CD8-positive, alpha-beta memory T cell (primary cell): Measurements from ENCODE around the gene MADD. TPM values are rescaled to one million over a fixed set of nuclear protein-coding genes. Genes with fewer than 3 reads are reported as not detected.

Experiments
- CTCF ChIA-PET: fragments of 350-600 bp; sonication (Branson Sonifier 250); formaldehyde crosslinking; loops from one replicate; lab custom pipeline; 2021; ENCODE audit warnings: antibody characterized with exemption; lab: Charles Lee
- POLR2A ChIA-PET: fragments of 350-600 bp; sonication (Branson Sonifier 250); formaldehyde crosslinking; loops from one replicate; lab custom pipeline; 2021; ENCODE audit warnings: antibody characterized with exemption; lab: Charles Lee
- DNase-seq, 5 donors: peaks; one replicate each; pipeline versions ENCODE4 v3.0.0 to v3.0.0-alpha.2; 2020 to 2022; ENCODE audit warnings: mixed read lengths in 1 of 5
- H3K27ac ChIP-seq: one replicate; pipeline ENCODE4 v1.7.0; 2013; ENCODE audit warnings: low read depth, mild to moderate bottlenecking, low read length, moderate library complexity
- H3K27me3 ChIP-seq: 2 replicates; pipeline ENCODE4 v1.7.0; 2013; ENCODE audit warnings: low read length, mild to moderate bottlenecking; ENCODE audit not compliant: insufficient read depth, poor library complexity, severe bottlenecking
- H3K36me3 ChIP-seq: 2 replicates; pipeline ENCODE4 v1.7.0; 2013; ENCODE audit warnings: mild to moderate bottlenecking, low read length, moderate library complexity; ENCODE audit not compliant: insufficient read depth
- H3K4me1 ChIP-seq: 2 replicates; pipeline ENCODE4 v1.7.0; 2013; ENCODE audit warnings: mild to moderate bottlenecking, low read length, moderate library complexity; ENCODE audit not compliant: insufficient read depth
- H3K4me3 ChIP-seq: 2 replicates; pipeline ENCODE4 v1.7.0; 2013; ENCODE audit warnings: mild to moderate bottlenecking, low read length
- H3K9me3 ChIP-seq: 2 replicates; pipeline ENCODE4 v1.7.0; 2013; ENCODE audit warnings: mild to moderate bottlenecking, low read length
- H3K27ac Mint-ChIP-seq, 8 donors: one replicate each; pipeline ENCODE4 v1.8.0; 2020 to 2021; ENCODE audit warnings: mixed read lengths in 8 of 8, mild to moderate bottlenecking in 6 of 8, inconsistent platforms in 3 of 8, moderate library complexity in 3 of 8
- H3K27me3 Mint-ChIP-seq, 2 donors: one replicate each; pipeline ENCODE4 v1.8.0; 2020 to 2021; ENCODE audit warnings: mixed read lengths in 2 of 2, mild to moderate bottlenecking in 1 of 2, moderate library complexity in 1 of 2
- H3K36me3 Mint-ChIP-seq, 3 donors: one replicate each; pipeline ENCODE4 v1.8.0; 2020 to 2021; ENCODE audit warnings: mixed read lengths in 3 of 3, inconsistent platforms in 1 of 3, mild to moderate bottlenecking in 1 of 3
- H3K4me1 Mint-ChIP-seq, 3 donors: one replicate each; pipeline ENCODE4 v1.8.0; 2020 to 2021; ENCODE audit warnings: mixed read lengths in 3 of 3, inconsistent platforms in 1 of 3, mild to moderate bottlenecking in 1 of 3
- H3K4me3 Mint-ChIP-seq, 7 donors: one replicate each; pipeline ENCODE4 v1.8.0; 2020 to 2021; ENCODE audit warnings: mixed read lengths in 7 of 7, mild to moderate bottlenecking in 6 of 7, moderate library complexity in 4 of 7, inconsistent platforms in 2 of 7
- H3K9me3 Mint-ChIP-seq, 5 donors: one replicate each; pipeline ENCODE4 v1.8.0; 2020 to 2022; ENCODE audit warnings: mixed read lengths in 5 of 5, mild to moderate bottlenecking in 3 of 5, moderate library complexity in 2 of 5, inconsistent platforms in 1 of 5
- polyA plus RNA-seq: library from polyadenylated mRNA; unstranded; fragments of 300-500 nt; fragmentation: Illumina TruSeq; gene quantifications from one replicate; pipeline ENCODE4 v1.2.3, GENCODE V29; 2021
- total RNA-seq, 2 experiments: library from RNA; stranded (reverse); gene quantifications; one replicate each; pipeline ENCODE4 v1.2.3, GENCODE V29; 2021

The MADD gene
- total and polyA plus RNA-seq, 3 experiments from 2014 or later = 30.5 to 65.7 (median 62.1) TPM

DNA sequence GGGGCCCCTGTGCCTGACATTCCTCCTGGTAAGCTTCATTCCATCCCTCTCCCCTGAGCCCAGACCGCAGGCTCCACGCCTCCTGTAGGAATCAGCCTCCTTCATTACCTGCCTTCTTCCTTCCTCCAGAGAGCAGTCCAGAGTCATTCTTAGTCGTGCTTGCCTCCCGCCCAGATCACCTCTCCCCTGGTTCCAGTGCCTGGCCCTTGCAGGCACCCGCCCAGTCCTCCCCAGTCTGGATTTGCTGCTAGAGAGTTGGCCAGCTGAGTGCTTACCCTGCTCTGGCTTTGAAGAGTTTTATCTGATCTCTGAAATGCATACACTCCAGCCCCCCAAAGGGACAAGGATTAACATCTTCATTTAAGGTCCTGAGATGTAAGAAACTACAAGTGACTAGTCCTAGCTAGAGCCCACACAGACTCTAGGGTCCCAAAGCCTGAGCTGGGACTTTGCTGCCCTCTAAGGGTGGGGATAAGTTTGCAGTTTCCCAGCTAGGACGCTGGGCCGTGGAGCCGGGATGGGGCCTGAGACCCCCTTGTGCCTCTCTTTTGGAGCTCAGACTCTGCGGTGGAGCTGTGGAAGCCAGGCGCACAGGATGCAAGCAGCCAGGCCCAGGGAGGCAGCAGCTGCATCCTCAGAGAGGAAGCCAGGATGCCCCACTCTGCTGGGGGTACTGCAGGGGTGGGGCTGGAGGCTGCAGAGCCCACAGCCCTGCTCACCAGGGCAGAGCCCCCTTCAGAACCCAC is 10.5 kb upstream of the MADD start:
- Mint-ChIP-seq H3K4me3 (peak overlapping the region in 1 of 7 donors; percentile 74), H3K4me1 (peaks cover 0 to 10% (median 2%) of the 10 kb centered on the region in 3 donors), H3K27me3 (no peaks in the 10 kb centered on the region), H3K27ac (peak overlapping the region in 3 of 8 donors; percentile 20 to 68 (median 47)), H3K9me3 (no peaks in the 10 kb centered on the region), H3K36me3 (no peaks in the 10 kb centered on the region)
- no peaks in the 10 kb centered on the region for H3K27me3 ChIP-seq
- no peaks in the 10 kb centered on the region for H3K9me3 ChIP-seq
- ChIA-PET POLR2A (interaction anchor here (0.6 to 1.4 kb wide), 4 partner anchors 11 to 85 kb away, joined by 3 to 7 read pairs (median 6); partner anchors contain the start of genes ACP2 and DDB2), CTCF (interaction anchor here (0.6 to 2.3 kb wide), 13 partner anchors 10 to 162 kb away, joined by 3 to 18 read pairs (median 3); partner anchors contain the start of genes ACP2, ARFGAP2 and MADD)
- no peaks in the 10 kb centered on the region for H3K36me3 ChIP-seq
- peaks cover 8% of the 10 kb centered on the region for H3K4me1 ChIP-seq
- H3K27ac ChIP-seq = no peak overlapping the region
- peak in 3 of 5 donors; percentile 16 to 57 (median 29) for DNase-seq
- no peak overlapping the region for H3K4me3 ChIP-seq

DNA sequence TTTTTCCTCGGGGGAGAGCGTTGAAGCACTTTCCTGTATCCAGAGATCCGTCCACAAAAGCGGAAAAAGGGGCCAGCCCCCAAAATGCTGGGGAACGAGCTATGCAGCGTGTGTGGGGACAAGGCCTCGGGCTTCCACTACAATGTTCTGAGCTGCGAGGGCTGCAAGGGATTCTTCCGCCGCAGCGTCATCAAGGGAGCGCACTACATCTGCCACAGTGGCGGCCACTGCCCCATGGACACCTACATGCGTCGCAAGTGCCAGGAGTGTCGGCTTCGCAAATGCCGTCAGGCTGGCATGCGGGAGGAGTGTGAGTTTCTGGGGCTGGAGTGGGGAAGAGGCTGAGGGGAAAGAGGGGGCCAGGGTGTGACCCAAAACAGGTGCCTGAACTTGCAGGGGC is 9.6 kb upstream of the MADD start:
- no peaks in the 10 kb centered on the region for H3K27me3 Mint-ChIP-seq
- no peak overlapping the region for H3K4me3 ChIP-seq
- H3K4me1 Mint-ChIP-seq = peaks cover 4 to 17% (median 5%) of the 10 kb centered on the region in 3 donors
- no peaks in the 10 kb centered on the region for H3K36me3 ChIP-seq
- no peak overlapping the region for H3K4me3 Mint-ChIP-seq
- H3K27ac Mint-ChIP-seq = no peak overlapping the region
- H3K27me3 ChIP-seq = no peaks in the 10 kb centered on the region
- H3K27ac ChIP-seq = no peak overlapping the region
- no peaks in the 10 kb centered on the region for H3K36me3 Mint-ChIP-seq
- CTCF ChIA-PET = interaction anchor here (1.0 to 1.8 kb wide), 4 partner anchors 12 to 161 kb away, joined by 3 to 18 read pairs (median 6); partner anchors contain the start of genes ACP2 and ARFGAP2
- H3K9me3 ChIP-seq = no peaks in the 10 kb centered on the region
- no peaks in the 10 kb centered on the region for H3K9me3 Mint-ChIP-seq
- POLR2A ChIA-PET = interaction anchor here (1.1 to 1.4 kb wide), 2 partner anchors 12 to 46 kb away, joined by 6 to 7 read pairs; partner anchors contain the start of genes ACP2 and DDB2
- H3K4me1 ChIP-seq = peaks cover 8% of the 10 kb centered on the region
- no peak for DNase-seq

DNA sequence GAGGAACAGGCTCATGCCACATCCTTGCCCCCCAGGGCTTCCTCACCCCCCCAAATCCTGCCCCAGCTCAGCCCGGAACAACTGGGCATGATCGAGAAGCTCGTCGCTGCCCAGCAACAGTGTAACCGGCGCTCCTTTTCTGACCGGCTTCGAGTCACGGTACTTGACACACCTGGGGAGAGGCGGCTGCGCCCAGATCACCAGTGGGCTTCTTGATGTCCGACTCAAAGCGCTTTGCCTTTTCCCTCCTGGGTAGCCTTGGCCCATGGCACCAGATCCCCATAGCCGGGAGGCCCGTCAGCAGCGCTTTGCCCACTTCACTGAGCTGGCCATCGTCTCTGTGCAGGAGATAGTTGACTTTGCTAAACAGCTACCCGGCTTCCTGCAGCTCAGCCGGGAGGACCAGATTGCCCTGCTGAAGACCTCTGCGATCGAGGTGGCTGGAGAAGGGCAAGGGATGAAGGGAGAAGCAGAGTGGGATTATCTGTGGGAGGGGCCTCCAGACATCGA is 8.6 kb upstream of the MADD start:
- no peak overlapping the region for H3K4me3 Mint-ChIP-seq
- no peaks in the 10 kb centered on the region for H3K36me3 Mint-ChIP-seq
- Histone ChIP-seq H3K4me1 (peaks cover 8% of the 10 kb centered on the region), H3K27ac (no peak overlapping the region), H3K4me3 (no peak overlapping the region), H3K36me3 (no peaks in the 10 kb centered on the region), H3K27me3 (no peaks in the 10 kb centered on the region), H3K9me3 (no peaks in the 10 kb centered on the region)
- H3K4me1 Mint-ChIP-seq = peaks cover 5 to 22% (median 5%) of the 10 kb centered on the region in 3 donors
- peak overlapping the region in 1 of 8 donors; percentile 60 for H3K27ac Mint-ChIP-seq
- CTCF ChIA-PET = interaction anchor here (1.2 kb wide), 1 partner anchor 113 kb away, joined by 4 read pairs; no protein-coding TSS in a partner anchor
- POLR2A ChIA-PET = interaction anchor here (0.6 kb wide), 1 partner anchor 98 kb away, joined by 5 read pairs; no protein-coding TSS in a partner anchor
- no peaks in the 10 kb centered on the region for H3K27me3 Mint-ChIP-seq
- no peaks in the 10 kb centered on the region for H3K9me3 Mint-ChIP-seq
- no peak for DNase-seq

DNA sequence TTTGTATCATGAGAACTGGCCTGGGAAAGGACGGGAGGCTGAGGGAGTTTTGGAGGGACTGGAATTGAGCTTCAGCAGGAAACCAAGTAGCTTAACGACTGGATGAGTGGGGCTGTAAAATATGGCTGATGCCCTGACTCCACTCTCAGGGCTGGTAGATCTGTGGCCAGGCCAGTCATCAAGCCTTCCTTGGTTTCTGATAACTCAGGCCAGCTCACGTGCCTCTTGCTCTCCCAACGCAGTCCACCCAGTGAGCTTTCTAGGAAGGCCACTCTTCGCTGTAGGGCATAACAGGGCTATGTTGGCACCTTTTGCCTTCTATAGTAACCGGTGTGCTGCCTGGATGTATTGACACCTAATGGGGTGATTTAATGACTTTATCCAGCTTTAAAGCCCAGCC is 5.8 kb upstream of the MADD start:
- peaks cover 0 to 2% (median 0%) of the 10 kb centered on the region in 3 donors for H3K36me3 Mint-ChIP-seq
- no peaks in the 10 kb centered on the region for H3K27me3 Mint-ChIP-seq
- no peaks in the 10 kb centered on the region for H3K9me3 Mint-ChIP-seq
- H3K27ac ChIP-seq = no peak overlapping the region
- peaks cover 15 to 33% (median 19%) of the 10 kb centered on the region in 3 donors for H3K4me1 Mint-ChIP-seq
- H3K4me3 ChIP-seq = no peak overlapping the region
- H3K4me3 Mint-ChIP-seq = peak overlapping the region in 1 of 7 donors; percentile 42
- H3K4me1 ChIP-seq = peaks cover 21% of the 10 kb centered on the region
- H3K9me3 ChIP-seq = no peaks in the 10 kb centered on the region
- H3K27ac Mint-ChIP-seq = peak overlapping the region in 1 of 8 donors; percentile 12
- H3K36me3 ChIP-seq = no peaks in the 10 kb centered on the region
- H3K27me3 ChIP-seq = no peaks in the 10 kb centered on the region
- ChIA-PET POLR2A (interaction anchor here (1.5 kb wide), 1 partner anchor 49 kb away, joined by 3 read pairs; no protein-coding TSS in a partner anchor), CTCF (interaction anchor here (1.6 to 3.0 kb wide), 2 partner anchors 15 to 87 kb away, joined by 5 to 12 read pairs; partner anchors contain the start of genes ACP2 and ARFGAP2)
- no peak for DNase-seq

DNA sequence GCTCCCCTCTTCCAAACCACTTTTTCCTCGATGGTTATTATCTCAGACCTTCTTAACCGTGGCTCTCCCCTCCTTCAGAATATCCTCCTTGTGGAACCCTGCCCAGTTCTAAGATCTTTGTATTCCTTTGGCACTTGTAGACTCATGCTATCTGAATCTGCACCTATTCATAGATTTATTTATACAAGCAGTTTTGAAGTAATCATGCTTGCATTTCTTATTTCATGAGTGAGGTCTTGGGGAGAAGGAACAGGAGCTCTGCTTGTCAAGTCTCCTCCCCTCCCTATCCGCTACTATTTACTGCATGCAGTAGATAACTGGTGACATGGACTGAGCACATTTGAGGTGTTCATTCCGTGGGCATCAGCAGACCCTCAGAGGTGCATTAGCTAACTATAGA is 5.4 kb upstream of the MADD start:
- H3K36me3 Mint-ChIP-seq = peaks cover 0 to 3% (median 0%) of the 10 kb centered on the region in 3 donors
- Histone ChIP-seq H3K27me3 (no peaks in the 10 kb centered on the region), H3K4me1 (peaks cover 18% of the 10 kb centered on the region), H3K4me3 (no peak overlapping the region), H3K9me3 (no peaks in the 10 kb centered on the region), H3K36me3 (no peaks in the 10 kb centered on the region), H3K27ac (no peak overlapping the region)
- peaks cover 17 to 30% (median 20%) of the 10 kb centered on the region in 3 donors for H3K4me1 Mint-ChIP-seq
- ChIA-PET CTCF (interaction anchor here (1.6 to 3.0 kb wide), 2 partner anchors 16 to 87 kb away, joined by 5 to 12 read pairs; partner anchors contain the start of genes ACP2 and ARFGAP2), POLR2A (interaction anchor here (1.5 kb wide), 1 partner anchor 49 kb away, joined by 3 read pairs; no protein-coding TSS in a partner anchor)
- peak overlapping the region in 1 of 7 donors; percentile 29 for H3K4me3 Mint-ChIP-seq
- DNase-seq = no peak
- peak overlapping the region in 2 of 8 donors; percentile 12 to 44 for H3K27ac Mint-ChIP-seq
- H3K9me3 Mint-ChIP-seq = no peaks in the 10 kb centered on the region
- H3K27me3 Mint-ChIP-seq = no peaks in the 10 kb centered on the region

- H3K27me3 Mint-ChIP-seq = no peaks in the 10 kb centered on the region
- Histone ChIP-seq H3K4me1 (peaks cover 32% of the 10 kb centered on the region), H3K4me3 (no peak overlapping the region), H3K36me3 (no peaks in the 10 kb centered on the region), H3K27me3 (no peaks in the 10 kb centered on the region), H3K27ac (peak overlapping the region; percentile 83), H3K9me3 (no peaks in the 10 kb centered on the region)
- peak overlapping the region; percentile 78 to 93 (median 88) for H3K4me3 Mint-ChIP-seq
- ChIA-PET CTCF (interaction anchor here (1.2 to 1.6 kb wide), 3 partner anchors 11 to 106 kb away, joined by 3 to 4 read pairs (median 3); partner anchors contain the start of gene NR1H3), POLR2A (interaction anchor here (1.4 kb wide), 2 partner anchors 19 to 53 kb away, joined by 4 to 7 read pairs; partner anchors contain the start of genes ACP2 and DDB2)
- H3K9me3 Mint-ChIP-seq = no peaks in the 10 kb centered on the region
- peak overlapping the region in 7 of 8 donors; percentile 58 to 97 (median 92) for H3K27ac Mint-ChIP-seq
- no peak for DNase-seq
- peaks cover 0 to 9% (median 0%) of the 10 kb centered on the region in 3 donors for H3K36me3 Mint-ChIP-seq
- H3K4me1 Mint-ChIP-seq = peaks cover 40 to 52% (median 43%) of the 10 kb centered on the region in 3 donors
These were observed 2.1 kb upstream of the MADD start for GRCh38 chr11:47267876-47268275.

GRCh38 chr11:47268448-47269001 is 1.4 kb upstream of the MADD start:
- Histone ChIP-seq H3K27me3 (no peaks in the 10 kb centered on the region), H3K4me3 (peak overlapping the region; percentile 66), H3K9me3 (no peaks in the 10 kb centered on the region), H3K36me3 (no peaks in the 10 kb centered on the region), H3K4me1 (peaks cover 34% of the 10 kb centered on the region), H3K27ac (peak overlapping the region; percentile 83)
- Mint-ChIP-seq H3K9me3 (no peaks in the 10 kb centered on the region), H3K27ac (peak overlapping the region; percentile 79 to 98 (median 93)), H3K36me3 (peaks cover 0 to 12% (median 0%) of the 10 kb centered on the region in 3 donors), H3K4me1 (peaks cover 43 to 56% (median 47%) of the 10 kb centered on the region in 3 donors), H3K27me3 (no peaks in the 10 kb centered on the region), H3K4me3 (peak overlapping the region; percentile 78 to 95 (median 89))
- POLR2A ChIA-PET = interaction anchor here (1.4 kb wide), 2 partner anchors 20 to 54 kb away, joined by 4 to 7 read pairs; partner anchors contain the start of genes ACP2 and DDB2
- no peak for DNase-seq
- CTCF ChIA-PET = interaction anchor here (1.0 to 1.4 kb wide), 3 partner anchors 11 to 106 kb away, joined by 3 to 4 read pairs (median 3); partner anchors contain the start of gene NR1H3
